ENCODE results near the gene SH3RF3. TPM values are rescaled to one million over a fixed set of nuclear protein-coding genes. Genes with fewer than 3 reads are reported as not detected.
A peak's percentile ranks its signal among the peaks of the same experiment; 100 is the strongest.

Gene SH3RF3
- total RNA-seq, 1 donor from 2014 or later, result 7.9 TPM

DNA sequence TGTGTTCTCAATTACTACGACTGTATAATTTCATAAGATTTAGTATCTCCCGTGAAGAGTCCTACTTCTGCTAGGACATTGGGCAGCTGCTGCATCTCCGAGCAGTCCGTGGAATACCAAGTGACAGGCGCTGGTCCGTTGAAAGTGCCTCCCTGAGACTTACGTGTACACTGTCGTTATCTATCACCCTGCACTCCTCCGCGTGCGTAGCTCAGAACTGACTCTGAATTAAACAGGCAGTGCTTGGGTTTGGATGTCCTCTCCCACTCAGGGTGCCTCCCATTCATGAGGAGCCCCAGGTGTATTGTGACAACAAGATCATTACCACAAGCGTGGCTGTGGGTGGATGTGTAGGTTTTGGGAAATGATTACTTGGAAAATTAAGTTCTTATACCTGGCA, 148.4 kb downstream of the SH3RF3 start:
- TF ChIP-seq, protein P1, sequence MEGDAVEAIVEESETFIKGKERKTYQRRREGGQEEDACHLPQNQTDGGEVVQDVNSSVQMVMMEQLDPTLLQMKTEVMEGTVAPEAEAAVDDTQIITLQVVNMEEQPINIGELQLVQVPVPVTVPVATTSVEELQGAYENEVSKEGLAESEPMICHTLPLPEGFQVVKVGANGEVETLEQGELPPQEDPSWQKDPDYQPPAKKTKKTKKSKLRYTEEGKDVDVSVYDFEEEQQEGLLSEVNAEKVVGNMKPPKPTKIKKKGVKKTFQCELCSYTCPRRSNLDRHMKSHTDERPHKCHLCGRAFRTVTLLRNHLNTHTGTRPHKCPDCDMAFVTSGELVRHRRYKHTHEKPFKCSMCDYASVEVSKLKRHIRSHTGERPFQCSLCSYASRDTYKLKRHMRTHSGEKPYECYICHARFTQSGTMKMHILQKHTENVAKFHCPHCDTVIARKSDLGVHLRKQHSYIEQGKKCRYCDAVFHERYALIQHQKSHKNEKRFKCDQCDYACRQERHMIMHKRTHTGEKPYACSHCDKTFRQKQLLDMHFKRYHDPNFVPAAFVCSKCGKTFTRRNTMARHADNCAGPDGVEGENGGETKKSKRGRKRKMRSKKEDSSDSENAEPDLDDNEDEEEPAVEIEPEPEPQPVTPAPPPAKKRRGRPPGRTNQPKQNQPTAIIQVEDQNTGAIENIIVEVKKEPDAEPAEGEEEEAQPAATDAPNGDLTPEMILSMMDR (IDR thresholded peaks at IDR 0.05; ENCODE audit: borderline replicate concordance), result no peak
- Histone ChIP-seq H3K4me1 (peaks cover 37% of the 10 kb centered on the region), H3K27me3 (ENCODE audit: low read depth) (no peaks in the 10 kb centered on the region), H3K9me3 (replicated peaks) (no peaks in the 10 kb centered on the region), H3K36me3 (no peaks in the 10 kb centered on the region), H3K4me3 (no peak overlapping the region), H3K27ac (replicated peaks) (no peak overlapping the region)
- DNase-seq, result no peak
- intact Hi-C loops (cut with micrococcal nuclease), result no loop called here

DNA sequence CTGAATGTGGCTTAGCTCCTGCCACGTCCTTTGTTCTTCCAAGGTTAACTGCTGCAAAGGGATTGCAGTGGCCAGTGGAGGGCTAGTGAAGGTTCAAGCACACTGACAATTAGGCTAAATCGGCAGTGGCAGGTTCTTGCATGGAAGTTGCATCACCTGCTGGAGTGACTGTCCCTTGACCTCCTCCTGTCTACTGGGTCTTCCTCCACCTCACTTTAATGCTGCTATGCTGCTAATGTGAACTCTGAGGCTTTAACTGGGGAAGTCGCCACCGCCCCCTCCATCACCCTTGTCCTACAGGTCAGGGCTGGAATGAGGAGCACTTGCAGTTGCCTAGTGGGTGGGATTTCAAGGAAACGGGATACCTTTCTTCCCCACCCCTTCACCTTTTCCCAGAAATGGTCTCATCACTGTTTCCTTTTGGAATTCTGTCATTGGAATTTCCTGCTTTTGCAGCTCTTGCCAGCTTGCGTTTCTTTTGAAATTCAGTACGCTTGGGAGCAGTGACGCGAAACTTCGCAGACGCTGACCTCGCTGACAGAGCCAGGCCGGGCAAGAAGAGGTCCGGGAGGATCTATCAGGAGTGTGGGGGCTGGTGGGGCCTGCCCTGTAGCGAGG, 150.3 kb downstream of the SH3RF3 start:
- peaks cover 47% of the 10 kb centered on the region for H3K4me1 ChIP-seq
- H3K4me3 ChIP-seq, result no peak overlapping the region
- H3K27me3 ChIP-seq (ENCODE audit: low read depth), result no peaks in the 10 kb centered on the region
- TF ChIP-seq, protein P1 (IDR thresholded peaks at IDR 0.05; ENCODE audit: borderline replicate concordance), result no peak
- intact Hi-C loops (cut with micrococcal nuclease), result no loop called here
- H3K9me3 ChIP-seq (replicated peaks), result no peaks in the 10 kb centered on the region
- H3K27ac ChIP-seq (replicated peaks), result peak overlapping the region; percentile 27
- no peaks in the 10 kb centered on the region for H3K36me3 ChIP-seq
- no peak for DNase-seq

- no peaks in the 10 kb centered on the region for H3K9me3 ChIP-seq (replicated peaks)
- no peaks in the 10 kb centered on the region for H3K27me3 ChIP-seq (ENCODE audit: low read depth)
- no peaks in the 10 kb centered on the region for H3K36me3 ChIP-seq
- DNase-seq, result no peak
- H3K4me3 ChIP-seq, result no peak overlapping the region
- intact Hi-C loops (cut with micrococcal nuclease), result no loop called here
- H3K4me1 ChIP-seq, result peaks cover 52% of the 10 kb centered on the region
- no peak overlapping the region for H3K27ac ChIP-seq (replicated peaks)
- TF ChIP-seq, protein P1 (IDR thresholded peaks at IDR 0.05; ENCODE audit: borderline replicate concordance), result peak; percentile 45
These were observed 151.8 kb downstream of the SH3RF3 start for GRCh38 chr2:109280804-109281203.

GRCh38 chr2:109282360-109282759, 153.4 kb downstream of the SH3RF3 start:
- TF ChIP-seq, protein P1 (IDR thresholded peaks at IDR 0.05; ENCODE audit: borderline replicate concordance), result no peak
- intact Hi-C loops (cut with micrococcal nuclease), result no loop called here

GRCh38 chr2:109282865-109283264, 153.9 kb downstream of the SH3RF3 start:
- no peak overlapping the region for H3K27ac ChIP-seq (replicated peaks)
- H3K4me1 ChIP-seq, result peaks cover 66% of the 10 kb centered on the region
- no peaks in the 10 kb centered on the region for H3K36me3 ChIP-seq
- H3K4me3 ChIP-seq, result no peak overlapping the region
- H3K27me3 ChIP-seq (ENCODE audit: low read depth), result no peaks in the 10 kb centered on the region
- no peak for DNase-seq
- TF ChIP-seq, protein P1 (IDR thresholded peaks at IDR 0.05; ENCODE audit: borderline replicate concordance), result no peak
- intact Hi-C loops (cut with micrococcal nuclease), result no loop called here
- H3K9me3 ChIP-seq (replicated peaks), result no peaks in the 10 kb centered on the region

More at GRCh38 chr2:109282360-109282759, 153.4 kb downstream of the SH3RF3 start:
- Histone ChIP-seq H3K27me3 (ENCODE audit: low read depth) (no peaks in the 10 kb centered on the region), H3K4me3 (no peak overlapping the region), H3K27ac (replicated peaks) (no peak overlapping the region), H3K9me3 (replicated peaks) (no peaks in the 10 kb centered on the region), H3K4me1 (peaks cover 61% of the 10 kb centered on the region), H3K36me3 (no peaks in the 10 kb centered on the region)
- DNase-seq, result no peak

Measured in left ventricle myocardium inferior (tissue), 1 donor.